ENCODE results near the gene ARHGEF11.
A peak's percentile ranks its signal among the peaks of the same experiment; 100 is the strongest.

Gene ARHGEF11

DNA sequence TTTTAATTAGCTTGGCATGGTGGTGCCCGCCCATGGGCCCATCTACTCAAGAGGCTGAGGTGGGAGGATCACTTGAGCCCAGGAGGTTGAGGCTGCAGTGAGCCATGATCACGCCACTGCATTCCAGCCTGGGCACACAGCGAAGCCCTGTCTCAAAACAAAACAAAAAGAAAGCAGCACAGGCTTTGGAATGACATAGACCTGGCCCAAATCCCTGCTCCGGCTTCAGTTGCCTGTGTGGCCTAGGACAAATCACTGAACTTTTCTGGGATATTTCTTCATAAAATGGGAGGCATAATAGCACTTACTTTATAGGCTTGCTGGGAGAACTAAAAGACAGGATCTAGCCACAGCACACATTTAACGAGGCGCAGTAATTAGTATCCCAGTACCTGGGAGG, 149.6 kb downstream of the ARHGEF11 start:
- H3K9me3 ChIP-seq (ENCODE audit: severe bottlenecking): no peaks in the 10 kb centered on the region
- no peak for DNase-seq
- H3K27me3 ChIP-seq (ENCODE audit: insufficient read depth, low read depth, severe bottlenecking): no peaks in the 10 kb centered on the region
- no peaks in the 10 kb centered on the region for H3K36me3 ChIP-seq
- no peak overlapping the region for H3K4me3 ChIP-seq (ENCODE audit: low read depth, low read length)
- TF ChIP-seq, protein P1, sequence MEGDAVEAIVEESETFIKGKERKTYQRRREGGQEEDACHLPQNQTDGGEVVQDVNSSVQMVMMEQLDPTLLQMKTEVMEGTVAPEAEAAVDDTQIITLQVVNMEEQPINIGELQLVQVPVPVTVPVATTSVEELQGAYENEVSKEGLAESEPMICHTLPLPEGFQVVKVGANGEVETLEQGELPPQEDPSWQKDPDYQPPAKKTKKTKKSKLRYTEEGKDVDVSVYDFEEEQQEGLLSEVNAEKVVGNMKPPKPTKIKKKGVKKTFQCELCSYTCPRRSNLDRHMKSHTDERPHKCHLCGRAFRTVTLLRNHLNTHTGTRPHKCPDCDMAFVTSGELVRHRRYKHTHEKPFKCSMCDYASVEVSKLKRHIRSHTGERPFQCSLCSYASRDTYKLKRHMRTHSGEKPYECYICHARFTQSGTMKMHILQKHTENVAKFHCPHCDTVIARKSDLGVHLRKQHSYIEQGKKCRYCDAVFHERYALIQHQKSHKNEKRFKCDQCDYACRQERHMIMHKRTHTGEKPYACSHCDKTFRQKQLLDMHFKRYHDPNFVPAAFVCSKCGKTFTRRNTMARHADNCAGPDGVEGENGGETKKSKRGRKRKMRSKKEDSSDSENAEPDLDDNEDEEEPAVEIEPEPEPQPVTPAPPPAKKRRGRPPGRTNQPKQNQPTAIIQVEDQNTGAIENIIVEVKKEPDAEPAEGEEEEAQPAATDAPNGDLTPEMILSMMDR (IDR thresholded peaks at IDR 0.05; ENCODE audit: low read depth, low read length): no peak
- no peak overlapping the region for H3K27ac ChIP-seq

DNA sequence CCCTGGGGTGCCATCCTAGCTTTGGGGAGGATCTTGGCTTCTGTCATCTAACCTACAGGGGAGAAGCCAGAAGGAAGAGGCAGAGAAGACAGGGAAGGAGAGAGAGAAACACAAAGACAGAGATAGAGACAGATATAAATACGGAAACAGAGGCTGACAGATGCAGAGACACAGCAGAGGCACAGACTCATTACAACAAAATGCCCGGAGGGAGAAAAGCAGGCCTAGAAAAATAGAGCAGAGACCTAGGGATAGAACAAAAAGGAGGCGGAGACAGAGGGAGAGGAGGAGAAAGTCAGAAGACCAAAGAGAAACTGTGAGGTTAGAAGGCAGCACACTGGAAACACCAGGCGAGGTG, 150.1 kb downstream of the ARHGEF11 start:
- no peak for DNase-seq

DNA sequence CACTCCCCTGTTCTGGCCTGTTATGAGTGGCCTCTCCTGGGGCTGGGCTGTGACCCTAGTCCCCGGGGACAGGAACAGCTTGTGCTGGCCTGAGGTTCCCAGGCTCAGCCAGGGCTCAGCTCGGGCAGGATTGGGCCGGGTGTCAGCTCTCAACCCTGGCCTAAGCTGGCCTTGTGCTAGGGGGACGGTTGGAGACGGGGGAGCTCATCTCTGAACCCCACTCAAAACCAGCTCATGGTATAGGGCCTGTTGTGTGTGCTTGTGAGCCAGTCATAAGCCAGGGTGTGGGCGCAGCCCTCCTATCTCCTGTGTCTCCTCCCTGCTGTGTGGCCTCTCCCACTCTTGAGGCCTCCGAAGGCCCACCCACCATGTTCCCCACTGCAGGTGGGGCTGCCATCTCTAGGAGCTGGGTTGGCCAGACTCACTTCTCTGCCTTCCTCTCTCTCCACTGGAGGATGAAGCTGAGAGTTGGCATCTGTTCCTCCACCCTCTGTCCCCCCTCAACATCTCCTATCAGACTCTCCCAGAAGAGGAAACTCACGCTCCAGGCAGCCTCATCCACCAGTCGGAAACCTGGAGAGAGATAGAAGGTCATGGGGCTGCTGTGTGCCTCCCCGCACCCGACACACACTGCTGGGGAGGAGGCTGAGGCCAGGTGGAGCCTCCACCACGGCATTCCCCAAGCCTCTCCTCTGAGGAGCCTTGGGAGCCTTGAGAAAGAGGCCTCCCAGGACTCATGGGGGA, 150.7 kb downstream of the ARHGEF11 start:
- Histone ChIP-seq H3K9me3 (ENCODE audit: severe bottlenecking) (no peaks in the 10 kb centered on the region), H3K27ac (no peak overlapping the region), H3K4me3 (ENCODE audit: low read depth, low read length) (no peak overlapping the region), H3K36me3 (no peaks in the 10 kb centered on the region), H3K27me3 (ENCODE audit: insufficient read depth, low read depth, severe bottlenecking) (no peaks in the 10 kb centered on the region)
- peak; percentile 72 for DNase-seq
- TF ChIP-seq, protein P1 (IDR thresholded peaks at IDR 0.05; ENCODE audit: low read depth, low read length): no peak

More for the DNA sequence above, 150.1 kb downstream of the ARHGEF11 start:
- TF ChIP-seq, protein P1 (IDR thresholded peaks at IDR 0.05; ENCODE audit: low read depth, low read length): no peak
- Histone ChIP-seq H3K27ac (no peak overlapping the region), H3K27me3 (ENCODE audit: insufficient read depth, low read depth, severe bottlenecking) (no peaks in the 10 kb centered on the region), H3K36me3 (no peaks in the 10 kb centered on the region), H3K4me3 (ENCODE audit: low read depth, low read length) (no peak overlapping the region), H3K9me3 (ENCODE audit: severe bottlenecking) (no peaks in the 10 kb centered on the region)

DNA sequence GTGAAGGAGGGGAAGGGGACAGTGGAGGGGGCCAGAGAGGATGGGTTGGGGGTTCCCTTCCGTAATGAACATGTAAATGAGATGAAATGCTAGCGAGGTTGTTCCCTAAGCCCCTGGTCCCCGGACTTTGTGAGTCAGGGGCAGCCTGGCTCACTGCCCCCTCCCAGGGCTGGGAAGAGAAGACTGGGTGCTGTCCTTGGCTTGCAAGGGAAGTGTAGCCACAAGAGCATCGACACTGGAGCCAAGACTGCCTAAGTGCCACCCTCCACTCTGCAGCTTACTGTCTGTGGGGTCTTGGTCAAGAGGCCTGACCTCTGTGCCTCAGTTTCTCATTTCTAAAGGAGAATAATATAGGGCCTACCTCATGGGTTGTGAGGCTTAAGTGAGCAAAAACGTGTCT, 151.5 kb downstream of the ARHGEF11 start:
- Histone ChIP-seq H3K27ac (no peak overlapping the region), H3K9me3 (ENCODE audit: severe bottlenecking) (no peaks in the 10 kb centered on the region), H3K27me3 (ENCODE audit: insufficient read depth, low read depth, severe bottlenecking) (no peaks in the 10 kb centered on the region), H3K36me3 (no peaks in the 10 kb centered on the region), H3K4me3 (ENCODE audit: low read depth, low read length) (no peak overlapping the region)
- TF ChIP-seq, protein P1 (IDR thresholded peaks at IDR 0.05; ENCODE audit: low read depth, low read length): no peak
- no peak for DNase-seq

DNA sequence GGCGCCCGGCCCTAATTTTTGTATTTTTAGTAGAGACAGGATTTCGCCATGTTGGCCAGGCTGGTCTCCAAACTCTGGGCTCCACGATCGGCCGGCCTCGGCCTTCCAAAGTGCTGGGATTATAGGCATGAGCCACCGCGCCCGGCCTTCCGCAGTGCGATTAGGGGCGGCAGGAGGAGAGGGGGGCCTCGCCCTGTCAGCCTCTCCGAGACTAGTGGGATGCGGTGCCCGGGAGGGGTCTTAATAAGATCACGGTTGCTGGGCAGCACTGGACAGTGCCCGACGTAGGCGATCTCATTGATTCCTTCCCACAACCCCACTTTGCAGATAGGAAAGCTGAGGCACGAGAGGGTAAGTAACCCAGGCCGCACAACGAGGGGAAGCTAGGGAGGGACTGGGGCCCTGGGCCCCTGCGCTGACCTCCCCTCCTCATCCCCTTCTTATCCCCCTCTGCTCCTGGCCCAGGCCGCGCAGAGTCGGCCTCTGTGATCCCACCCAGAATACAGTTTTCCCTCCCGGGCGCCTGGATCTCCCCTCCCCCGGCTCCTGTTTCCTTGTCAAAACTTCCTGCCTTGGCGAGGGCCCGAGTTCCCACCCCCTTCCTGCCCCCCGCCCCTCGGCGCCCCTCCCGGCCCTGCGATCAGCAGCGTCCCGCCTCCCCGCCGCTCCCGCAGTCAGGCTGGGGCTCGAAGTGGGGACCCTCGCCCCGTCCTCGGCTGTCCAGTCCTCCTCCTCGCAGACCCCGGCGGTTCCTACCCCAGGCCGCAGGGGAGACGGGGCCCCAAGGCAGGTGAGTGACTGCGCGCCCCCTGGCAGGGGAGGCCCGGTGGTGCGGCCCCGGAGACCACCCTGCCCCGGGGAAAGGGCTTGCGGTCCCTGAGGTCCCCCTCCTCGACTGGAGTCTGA, 152.2 kb downstream of the ARHGEF11 start, which contains the start of gene PEAR1:
Gene PEAR1 (plus strand): TSS at position 671 of the 906 bp plus-strand sequence. CDS start 10,209 bp downstream, outside the sequence.
- H3K4me3 ChIP-seq (ENCODE audit: low read depth, low read length): no peak within 1 kb of the TSS
- no peak for DNase-seq
- TF ChIP-seq, protein P1 (IDR thresholded peaks at IDR 0.05; ENCODE audit: low read depth, low read length): no peak
- no peak within 1 kb of the TSS for H3K27ac ChIP-seq
- H3K27me3 ChIP-seq (ENCODE audit: insufficient read depth, low read depth, severe bottlenecking): no peaks in the 10 kb centered on the region
- no peaks in the 10 kb centered on the region for H3K36me3 ChIP-seq
- H3K9me3 ChIP-seq (ENCODE audit: severe bottlenecking): no peaks in the 10 kb centered on the region
